Uterus (tissue), 4 donors: ENCODE measurements around the gene LRGUK. TPM values are rescaled to one million over a fixed set of nuclear protein-coding genes. Genes with fewer than 3 reads are reported as not detected.

Experiments
- DNase-seq, 2 donors: peaks; one replicate each; pipeline ENCODE4 v3.0.0-alpha.2; 2019 to 2020
- H3K27ac ChIP-seq, 2 donors: fragments of 200-600 bp; sonication (generic); 1 replicate in 1 of 2; 2 replicates in 1 of 2; pipeline ENCODE4 v1.5.1; 2016 to 2018
- H3K27me3 ChIP-seq, 2 donors: fragments of 200-600 bp; sonication (generic); one replicate each; pipeline ENCODE4 v1.5.1; 2018 to 2019; ENCODE audit warnings: control low read depth in 1 of 2
- H3K36me3 ChIP-seq, 2 donors: fragments of 200-600 bp; sonication (generic); one replicate each; pipeline ENCODE4 v1.5.1; 2019; ENCODE audit warnings: control low read depth in 1 of 2
- H3K4me1 ChIP-seq, 2 donors: fragments of 200-600 bp; sonication (generic); one replicate each; pipeline ENCODE4 v1.5.1; 2018 to 2019; ENCODE audit warnings: control low read depth in 1 of 2
- H3K4me3 ChIP-seq, 2 donors: fragments of 200-600 bp; sonication (generic); 1 replicate in 1 of 2; 2 replicates in 1 of 2; pipeline ENCODE4 v1.5.1; 2018 to 2019; ENCODE audit warnings: mild to moderate bottlenecking in 1 of 2
- H3K9me3 ChIP-seq, 2 donors: fragments of 200-600 bp; sonication (generic); one replicate each; pipeline ENCODE4 v1.5.1; 2019; ENCODE audit warnings: control low read depth in 1 of 2
- CTCF ChIP-seq, 4 experiments: fragments of 200-600 bp in 2 of 4; fragments of 450-650 bp in 2 of 4; sonication (generic) in 2 of 4; IDR thresholded peaks; one replicate each; pipeline ENCODE4 v1.5.1; 2016 to 2019; ENCODE audit warnings: antibody characterized with exemption in 4 of 4, mild to moderate bottlenecking in 2 of 4, moderate library complexity in 1 of 4
- POLR2A ChIP-seq, 2 donors: fragments of 450-650 bp; IDR thresholded peaks; one replicate each; pipeline ENCODE4 v1.6.1; 2016; ENCODE audit warnings: antibody characterized with exemption in 2 of 2, mild to moderate bottlenecking in 1 of 2, moderate library complexity in 1 of 2
- intact Hi-C: fragments of 100-400 bp; cut with DNase I; formaldehyde crosslinking; loops from one replicate; pipeline ENCODE4 v1.15.1; 2023; ENCODE audit warnings: low total_unique reads
- total RNA-seq, 4 donors: library from RNA; depleted of rRNA in 3 of 4; stranded (reverse); fragments of >200 nt in 3 of 4; gene quantifications; one replicate each; pipeline versions ENCODE4 v1.1.0 to v1.2.4, GENCODE V29; 2014 to 2023
- donor health status: DM: yes; HTN: yes; CAD: no.

Gene LRGUK
- total RNA-seq, 4 donors from 2014 or later = 0.91 to 3.8 (median 1.3) TPM; not detected in 1

DNA sequence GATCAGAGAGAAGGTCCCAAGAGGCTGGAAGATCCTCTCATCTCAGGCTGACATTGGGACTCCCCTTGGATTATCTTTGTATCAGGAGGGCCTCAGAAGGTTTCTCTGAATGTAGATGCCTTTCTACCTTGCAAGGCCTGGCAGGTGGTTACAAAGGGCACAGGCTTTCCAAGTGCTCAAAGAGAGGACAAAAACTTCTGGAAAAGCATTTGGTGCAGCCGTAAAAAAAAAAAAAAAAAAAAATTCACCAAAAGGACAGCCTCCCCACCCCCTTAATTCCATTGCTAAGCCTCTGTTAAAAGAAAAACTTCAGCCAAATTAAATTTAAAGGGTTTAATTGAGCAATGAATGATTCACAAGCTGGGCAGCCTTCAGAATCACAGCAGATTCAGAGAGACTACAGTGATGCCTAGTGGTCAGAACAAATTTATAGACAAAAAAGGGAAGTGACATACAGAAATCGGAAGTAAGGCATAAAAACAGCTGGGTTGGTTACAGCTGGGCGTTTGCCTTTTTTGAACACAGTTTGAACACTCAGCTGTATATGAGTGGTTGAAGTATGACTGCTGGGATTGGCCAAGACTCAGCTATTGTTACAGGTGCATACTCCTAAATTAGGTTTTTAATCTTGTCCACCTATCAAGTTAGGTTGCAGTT, 42.5 kb upstream of the LRGUK start:
- intact Hi-C loops = no loop called here
- no peak for TF ChIP-seq POLR2A (IDR thresholded peaks at IDR 0.05)
- TF ChIP-seq CTCF (IDR thresholded peaks at IDR 0.05) = no peak
- Histone ChIP-seq H3K27me3 (no peaks in the 10 kb centered on the region), H3K36me3 (no peaks in the 10 kb centered on the region), H3K27ac (no peak overlapping the region), H3K4me3 (no peak overlapping the region), H3K9me3 (peaks cover 0 to 3% of the 10 kb centered on the region in 2 donors), H3K4me1 (no peaks in the 10 kb centered on the region)
- no peak for DNase-seq

DNA sequence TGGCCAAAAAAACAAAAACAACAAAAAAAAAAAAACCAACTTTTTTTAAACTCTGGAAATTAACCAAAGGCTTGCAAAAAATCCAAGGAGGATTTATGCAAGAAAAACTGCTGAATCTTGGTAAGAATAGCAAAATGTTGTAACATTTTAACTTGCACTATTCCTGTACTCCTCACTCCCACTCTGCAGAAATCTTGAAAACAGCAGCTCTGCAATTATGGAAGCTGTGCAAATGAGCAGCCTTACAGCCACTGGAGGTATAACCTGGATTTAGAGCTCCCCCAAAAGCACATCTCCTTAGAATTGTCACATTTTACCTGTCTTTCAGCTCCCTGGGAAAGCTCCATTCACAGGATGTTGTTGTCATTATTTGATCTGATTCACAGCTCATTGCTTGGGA, 41.8 kb upstream of the LRGUK start:
- Histone ChIP-seq H3K4me1 (no peaks in the 10 kb centered on the region), H3K27me3 (no peaks in the 10 kb centered on the region), H3K4me3 (no peak overlapping the region), H3K27ac (no peak overlapping the region), H3K9me3 (peaks cover 0 to 3% of the 10 kb centered on the region in 2 donors), H3K36me3 (no peaks in the 10 kb centered on the region)
- intact Hi-C loops = no loop called here
- DNase-seq = no peak
- TF ChIP-seq CTCF (IDR thresholded peaks at IDR 0.05) (no peak), POLR2A (IDR thresholded peaks at IDR 0.05) (no peak)

DNA sequence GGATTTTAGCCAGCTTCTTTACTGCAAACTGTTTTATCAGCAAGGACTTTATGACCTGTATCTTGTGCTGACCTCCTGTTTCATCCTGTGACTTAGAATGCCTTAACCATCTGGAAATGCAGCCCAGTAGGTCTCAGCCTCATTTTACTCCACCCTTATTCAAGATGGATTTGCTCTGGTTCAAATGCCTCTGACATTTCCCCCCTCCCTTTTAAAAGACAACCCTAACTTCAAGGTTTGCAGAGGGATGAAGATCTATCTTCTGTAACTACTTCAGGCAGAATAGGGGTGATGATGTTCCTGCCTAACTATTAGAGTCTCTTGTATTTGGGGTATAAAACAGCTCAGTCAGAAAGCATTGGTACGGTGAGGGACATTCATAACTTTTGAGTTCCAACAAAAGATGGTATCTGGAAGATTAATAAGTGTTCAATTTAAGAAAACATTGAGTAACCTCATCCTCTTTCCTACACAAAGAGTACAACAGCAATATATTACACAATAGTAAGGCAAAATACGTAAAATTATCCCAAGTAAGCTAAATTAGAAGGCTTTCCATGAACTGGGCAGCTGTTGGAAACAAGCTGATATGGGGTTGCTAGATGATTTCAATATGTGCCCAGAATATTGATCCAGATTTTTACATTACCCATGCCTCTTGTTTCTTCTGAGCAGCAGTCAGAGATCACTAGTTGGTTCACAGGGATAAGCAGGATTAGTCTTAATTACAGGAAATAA, 40.0 kb upstream of the LRGUK start:
- Histone ChIP-seq H3K9me3 (peaks cover 0 to 3% of the 10 kb centered on the region in 2 donors), H3K36me3 (no peaks in the 10 kb centered on the region), H3K4me1 (no peaks in the 10 kb centered on the region), H3K27me3 (no peaks in the 10 kb centered on the region), H3K27ac (no peak overlapping the region), H3K4me3 (no peak overlapping the region)
- intact Hi-C loops = no loop called here
- no peak for DNase-seq
- no peak for TF ChIP-seq POLR2A (IDR thresholded peaks at IDR 0.05)
- TF ChIP-seq CTCF (IDR thresholded peaks at IDR 0.05) = no peak

DNA sequence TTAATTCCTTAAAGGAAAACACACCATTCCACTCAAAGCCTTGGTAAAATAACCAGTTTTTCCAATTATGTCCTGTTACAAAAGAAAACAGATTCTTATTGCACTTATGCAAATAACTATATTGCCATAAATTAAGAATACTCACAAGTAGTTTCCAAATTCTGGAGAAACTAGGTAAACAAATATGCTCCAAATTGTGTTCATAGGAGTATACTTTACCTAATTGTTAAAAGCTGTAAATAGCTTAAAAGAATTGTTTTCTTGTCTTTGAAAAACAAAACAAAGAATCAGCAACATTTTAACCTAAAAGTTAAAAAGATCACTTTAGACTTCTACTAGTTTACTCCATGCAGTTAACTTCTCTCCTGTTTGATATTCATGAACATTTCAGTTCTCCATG, 38.9 kb upstream of the LRGUK start:
- no peaks in the 10 kb centered on the region for H3K4me1 ChIP-seq
- no peaks in the 10 kb centered on the region for H3K36me3 ChIP-seq
- H3K27me3 ChIP-seq = no peaks in the 10 kb centered on the region
- TF ChIP-seq POLR2A (IDR thresholded peaks at IDR 0.05) (no peak), CTCF (IDR thresholded peaks at IDR 0.05) (no peak)
- no peak overlapping the region for H3K4me3 ChIP-seq
- no peak for DNase-seq
- peaks cover 0 to 3% of the 10 kb centered on the region in 2 donors for H3K9me3 ChIP-seq
- H3K27ac ChIP-seq = no peak overlapping the region
- intact Hi-C loops = no loop called here

DNA sequence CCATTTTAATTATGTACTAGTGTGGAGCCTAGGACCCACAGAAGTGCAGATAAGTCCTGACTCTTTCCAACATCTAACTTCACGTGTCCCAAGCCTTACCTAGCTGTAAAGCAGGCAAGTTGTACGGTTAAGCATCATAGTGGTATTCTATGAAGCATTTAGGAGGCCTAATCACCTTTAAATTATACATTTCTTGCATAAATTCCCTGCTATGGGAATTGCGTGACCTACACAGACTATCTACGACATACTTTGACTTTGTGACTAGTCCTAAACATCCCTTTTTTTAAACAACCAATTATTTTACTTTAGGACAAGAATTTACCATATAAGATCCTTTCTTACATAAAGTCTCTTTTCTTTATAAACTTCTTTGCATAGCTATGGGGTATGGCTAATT, 37.7 kb upstream of the LRGUK start:
- no peak for TF ChIP-seq CTCF (IDR thresholded peaks at IDR 0.05)
- TF ChIP-seq POLR2A (IDR thresholded peaks at IDR 0.05) = no peak
- no peaks in the 10 kb centered on the region for H3K27me3 ChIP-seq
- DNase-seq = no peak
- no peaks in the 10 kb centered on the region for H3K4me1 ChIP-seq
- intact Hi-C loops = no loop called here
- H3K9me3 ChIP-seq = peaks cover 0 to 3% of the 10 kb centered on the region in 2 donors
- H3K27ac ChIP-seq = no peak overlapping the region
- no peaks in the 10 kb centered on the region for H3K36me3 ChIP-seq
- no peak overlapping the region for H3K4me3 ChIP-seq
